Stomach (tissue), 9 donors: ENCODE measurements around the gene MFSD6L. TPM values are rescaled to one million over a fixed set of nuclear protein-coding genes. Genes with fewer than 3 reads are reported as not detected.
A peak's percentile ranks its signal among the peaks of the same experiment; 100 is the strongest.
"Not testable (repeated sequence)": the region's sequence is repeated elsewhere in the genome, so short reads cannot be mapped to it uniquely, and the experiment has no call there.

Source experiments
- DNase-seq, 2 donors: peaks; one replicate each; pipeline versions ENCODE4 v3.0.0 to v3.0.0-alpha.2; 2013 to 2019
- H3K27ac ChIP-seq, 5 donors: fragments of 200-600 bp in 4 of 5; sonication (generic) in 4 of 5; one replicate each; pipeline ENCODE4 v1.5.1; 2013 to 2019; ENCODE audit warnings: mild to moderate bottlenecking in 1 of 5, moderate library complexity in 1 of 5
- H3K27me3 ChIP-seq, 3 donors: fragments of 200-600 bp; sonication (generic); one replicate each; pipeline ENCODE4 v1.5.1; 2017 to 2019; ENCODE audit warnings: mixed run types in 1 of 3
- H3K36me3 ChIP-seq, 4 donors: fragments of 200-600 bp; sonication (generic); 1 replicate in 3 of 4; 2 replicates in 1 of 4; pipeline ENCODE4 v1.5.1; 2016 to 2019
- H3K4me1 ChIP-seq, 4 donors: fragments of 200-600 bp; sonication (generic); one replicate each; pipeline ENCODE4 v1.5.1; 2016 to 2019
- H3K4me3 ChIP-seq, 4 donors: fragments of 200-600 bp; sonication (generic) in 3 of 4; one replicate each; pipeline ENCODE4 v1.5.1; 2016 to 2019; ENCODE audit warnings: mild to moderate bottlenecking in 1 of 4
- H3K9me3 ChIP-seq, 4 donors: fragments of 200-600 bp; sonication (generic); one replicate each; pipeline ENCODE4 v1.5.1; 2016 to 2019
- EP300 ChIP-seq: sonication (generic); formaldehyde crosslinking; IDR thresholded peaks from one replicate; pipeline ENCODE4 v1.6.1; 2017; ENCODE audit warnings: antibody characterized with exemption
- POLR2A ChIP-seq, 4 donors: fragments of 450-650 bp; IDR thresholded peaks; one replicate each; pipeline ENCODE4 v1.6.1; 2016; ENCODE audit warnings: antibody characterized with exemption in 4 of 4, control low read depth in 2 of 4, mild to moderate bottlenecking in 1 of 4, moderate library complexity in 1 of 4
- POLR2AphosphoS5 ChIP-seq, 3 donors: sonication (generic); formaldehyde crosslinking; IDR thresholded peaks; one replicate each; pipeline ENCODE4 v1.6.1; 2016; ENCODE audit warnings: antibody characterized with exemption in 3 of 3
- WGBS, 5 donors: extraction: QIAGEN DNeasy Blood & Tissue Kit in 3 of 5; methylation state at CpG; one replicate each; pipeline versions ENCODE4 v1.1.5 to v1.1.7; 2013 to 2018; 5-methylcytosine and 5-hydroxymethylcytosine counted together
- intact Hi-C: fragments of 100-400 bp; cut with DNase I; formaldehyde crosslinking; loops from one replicate; pipeline ENCODE4 v1.15.1; 2023; ENCODE audit warnings: low total_unique reads
- polyA plus RNA-seq, 3 donors: library from polyadenylated mRNA; stranded (reverse); fragments of 200-250 nt; gene quantifications; one replicate each; pipeline ENCODE4 v1.2.3, GENCODE V29; 2013
- total RNA-seq, 5 donors: library from RNA; depleted of rRNA; stranded (reverse); fragments of >200 nt; gene quantifications; one replicate each; pipeline versions ENCODE4 v1.1.0 to v1.2.3, GENCODE V29; 2014 to 2016
- TF ChIP-seq, protein P1 (sequence below), 7 experiments: fragments of 450-650 bp in 4 of 7; fragments of 200-600 bp in 3 of 7; sonication (generic) in 3 of 7; IDR thresholded peaks; one replicate each; pipeline ENCODE4 v1.5.1; 2016 to 2019; ENCODE audit warnings: antibody characterized with exemption in 7 of 7, control low read depth in 2 of 7, mild to moderate bottlenecking in 1 of 7
- donor health status: healthy with polysubstance abuse.
- donor health status: Bipolar disorder and iron deficiency.
- donor health status: healthy.

MFSD6L gene
- total and polyA plus RNA-seq, 8 donors: 0.76 to 22.6 (median 4.5) TPM; not detected in 2

DNA sequence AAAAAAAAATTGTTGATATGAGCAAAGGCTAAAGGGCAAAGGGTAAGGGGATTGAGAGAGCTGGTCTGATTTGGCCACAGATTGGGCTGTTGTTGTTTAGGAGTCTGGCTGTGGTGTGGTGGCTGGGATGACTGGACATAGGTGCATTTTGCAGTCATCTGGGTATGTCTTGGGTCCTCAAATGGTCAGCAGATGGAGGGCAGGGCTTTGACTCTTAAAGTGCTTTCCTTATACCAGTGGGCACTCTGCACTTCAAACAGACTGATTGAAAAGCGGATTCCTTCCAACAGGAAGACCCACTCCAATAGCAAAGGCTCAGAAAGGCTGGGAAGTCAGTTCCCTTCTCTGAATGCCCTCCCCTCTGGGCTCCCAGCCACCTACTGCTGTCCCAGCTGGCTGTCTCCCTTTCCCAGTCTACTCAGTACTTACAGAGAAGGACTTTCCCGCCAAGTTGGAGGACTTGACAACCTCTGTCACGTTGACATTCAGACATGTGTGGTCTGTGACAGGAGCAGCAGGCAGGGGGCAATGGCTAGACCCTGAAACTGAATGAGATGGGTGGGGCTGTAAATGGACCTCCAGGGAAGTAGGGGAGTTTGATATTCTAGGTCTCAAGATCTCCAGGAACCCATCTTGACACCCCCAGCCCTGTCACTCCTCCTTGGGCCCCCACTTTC, 19.6 kb upstream of the MFSD6L start:
- TF ChIP-seq POLR2AphosphoS5 (IDR thresholded peaks at IDR 0.05) (no peak), POLR2A (IDR thresholded peaks at IDR 0.05) (no peak), EP300 (no peak)
- TF ChIP-seq, protein P1, sequence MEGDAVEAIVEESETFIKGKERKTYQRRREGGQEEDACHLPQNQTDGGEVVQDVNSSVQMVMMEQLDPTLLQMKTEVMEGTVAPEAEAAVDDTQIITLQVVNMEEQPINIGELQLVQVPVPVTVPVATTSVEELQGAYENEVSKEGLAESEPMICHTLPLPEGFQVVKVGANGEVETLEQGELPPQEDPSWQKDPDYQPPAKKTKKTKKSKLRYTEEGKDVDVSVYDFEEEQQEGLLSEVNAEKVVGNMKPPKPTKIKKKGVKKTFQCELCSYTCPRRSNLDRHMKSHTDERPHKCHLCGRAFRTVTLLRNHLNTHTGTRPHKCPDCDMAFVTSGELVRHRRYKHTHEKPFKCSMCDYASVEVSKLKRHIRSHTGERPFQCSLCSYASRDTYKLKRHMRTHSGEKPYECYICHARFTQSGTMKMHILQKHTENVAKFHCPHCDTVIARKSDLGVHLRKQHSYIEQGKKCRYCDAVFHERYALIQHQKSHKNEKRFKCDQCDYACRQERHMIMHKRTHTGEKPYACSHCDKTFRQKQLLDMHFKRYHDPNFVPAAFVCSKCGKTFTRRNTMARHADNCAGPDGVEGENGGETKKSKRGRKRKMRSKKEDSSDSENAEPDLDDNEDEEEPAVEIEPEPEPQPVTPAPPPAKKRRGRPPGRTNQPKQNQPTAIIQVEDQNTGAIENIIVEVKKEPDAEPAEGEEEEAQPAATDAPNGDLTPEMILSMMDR (IDR thresholded peaks at IDR 0.05): no peak
- Histone ChIP-seq H3K9me3 (peaks cover 0 to 3% (median 0%) of the 10 kb centered on the region in 4 donors), H3K36me3 (no peaks in the 10 kb centered on the region), H3K4me1 (no peaks in the 10 kb centered on the region), H3K27ac (no peak overlapping the region), H3K4me3 (no peak overlapping the region), H3K27me3 (peaks cover 0 to 43% (median 0%) of the 10 kb centered on the region in 3 donors)
- DNase-seq: no peak
- WGBS, 5 donors: 30 to 49% (median 40%) methylated on average over 3 of the region's 3 CpGs
- intact Hi-C loops: no loop called here

DNA sequence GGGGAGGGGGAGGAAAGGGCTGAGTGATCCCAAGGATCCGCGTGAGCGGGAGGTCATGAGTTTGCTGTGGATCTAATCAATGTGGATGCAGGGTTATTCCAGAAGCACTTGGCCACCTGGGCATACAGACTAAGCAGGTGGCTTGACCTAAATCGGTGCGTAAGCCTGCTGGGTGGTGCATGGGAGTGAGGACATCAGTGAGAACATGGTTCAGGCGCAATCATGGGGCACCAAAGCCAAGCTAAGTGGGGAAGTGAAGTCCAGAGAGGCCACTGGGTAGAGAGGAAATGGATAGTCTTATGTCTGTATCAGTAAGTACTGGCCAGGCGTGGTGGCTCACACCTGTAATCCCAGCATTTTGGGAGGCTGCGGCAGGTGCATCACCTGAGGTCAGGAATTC, 18.9 kb upstream of the MFSD6L start:
- H3K36me3 ChIP-seq: no peaks in the 10 kb centered on the region
- no peaks in the 10 kb centered on the region for H3K4me1 ChIP-seq
- intact Hi-C loops: no loop called here
- 85 to 94% (median 88%) methylated on average over 8 of the region's 8 CpGs for WGBS, 5 donors
- TF ChIP-seq POLR2A (IDR thresholded peaks at IDR 0.05) (no peak), EP300 (no peak), POLR2AphosphoS5 (IDR thresholded peaks at IDR 0.05) (no peak)
- TF ChIP-seq, protein P1 (IDR thresholded peaks at IDR 0.05): no peak
- H3K27me3 ChIP-seq: peaks cover 0 to 36% (median 0%) of the 10 kb centered on the region in 3 donors
- H3K4me3 ChIP-seq: no peak overlapping the region
- peaks cover 0 to 7% (median 0%) of the 10 kb centered on the region in 4 donors for H3K9me3 ChIP-seq
- DNase-seq: no peak
- H3K27ac ChIP-seq: no peak overlapping the region

DNA sequence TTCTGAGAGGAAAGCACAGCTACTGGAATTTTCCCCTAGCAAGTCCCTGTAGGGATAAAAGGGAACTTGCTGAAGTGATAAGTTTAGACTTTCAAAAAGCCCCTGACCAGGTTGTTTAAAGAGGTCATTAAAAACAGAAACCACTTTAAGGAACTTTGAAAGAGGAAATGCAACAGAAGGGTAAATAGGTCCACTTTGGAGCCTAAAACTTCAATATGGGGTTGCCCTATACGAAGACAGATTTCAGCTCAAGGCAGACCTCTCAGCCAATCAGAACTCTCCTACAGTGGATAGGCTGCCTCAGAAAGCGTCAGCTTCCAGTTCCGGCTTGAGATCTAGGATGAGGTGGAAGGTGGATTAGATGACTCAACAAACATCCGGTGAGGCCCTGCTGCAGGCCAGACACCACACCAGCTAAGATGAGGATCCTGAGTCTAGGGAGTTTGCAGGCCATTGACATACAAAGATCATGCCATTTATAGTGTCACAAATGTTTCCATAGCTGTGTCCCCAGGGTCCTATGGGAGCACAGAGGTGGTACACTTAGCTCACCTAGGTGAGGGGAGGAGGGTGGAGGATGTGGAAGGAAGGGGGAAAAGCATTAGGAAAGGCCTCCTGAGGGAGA, 7.9 kb upstream of the MFSD6L start:
- Histone ChIP-seq H3K27me3 (peaks cover 0 to 10% (median 0%) of the 10 kb centered on the region in 3 donors), H3K4me1 (peaks cover 0 to 8% (median 2%) of the 10 kb centered on the region in 4 donors), H3K9me3 (peaks cover 0 to 38% (median 11%) of the 10 kb centered on the region in 4 donors), H3K27ac (peak overlapping the region in 1 of 5 donors; percentile 31), H3K4me3 (no peak overlapping the region), H3K36me3 (no peaks in the 10 kb centered on the region)
- intact Hi-C loops: no loop called here
- 75 to 83% (median 78%) methylated on average over 4 of the region's 4 CpGs for WGBS, 5 donors
- TF ChIP-seq EP300: no peak
- no peak for TF ChIP-seq POLR2A (IDR thresholded peaks at IDR 0.05)
- TF ChIP-seq, protein P1 (IDR thresholded peaks at IDR 0.05): no peak
- TF ChIP-seq POLR2AphosphoS5 (IDR thresholded peaks at IDR 0.05): no peak
- peak in 1 of 2 donors; percentile 40 for DNase-seq

DNA sequence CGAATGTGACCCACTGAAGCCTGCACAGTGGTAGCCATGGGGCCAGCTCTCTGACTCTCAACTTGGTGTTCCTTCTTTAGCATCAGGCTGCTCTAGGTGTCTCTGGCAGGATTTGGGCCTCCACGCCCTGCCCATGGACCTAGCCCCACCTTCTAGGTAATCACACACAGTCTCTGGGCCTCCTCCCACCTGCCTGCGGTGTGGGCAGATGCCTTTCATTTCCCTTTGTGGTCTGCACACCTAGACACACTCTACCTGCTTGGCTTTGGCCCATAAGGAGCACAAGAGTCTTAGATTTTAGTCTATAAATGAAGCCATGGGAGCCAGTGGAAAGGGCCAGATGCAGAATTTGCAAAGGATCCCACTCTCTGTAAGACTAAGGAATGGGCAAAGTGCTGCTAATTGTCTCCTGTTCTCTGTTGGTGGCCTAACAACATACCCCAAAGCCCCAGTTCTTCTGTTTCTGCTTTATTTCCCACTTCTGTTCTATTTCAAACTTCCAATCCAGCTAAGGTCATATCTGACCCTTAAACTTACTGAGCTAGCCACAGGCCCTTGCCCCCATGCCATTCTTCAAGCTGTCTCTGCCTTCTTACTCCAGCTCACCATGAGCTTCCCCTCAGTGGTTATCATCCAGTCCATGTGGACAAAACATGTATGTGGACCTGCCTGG, 7.2 kb upstream of the MFSD6L start:
- DNase-seq: no peak
- Histone ChIP-seq H3K27me3 (peaks cover 0 to 10% (median 0%) of the 10 kb centered on the region in 3 donors), H3K27ac (peak overlapping the region in 1 of 5 donors; percentile 31), H3K4me3 (no peak overlapping the region), H3K9me3 (peaks cover 0 to 32% (median 8%) of the 10 kb centered on the region in 4 donors), H3K36me3 (no peaks in the 10 kb centered on the region), H3K4me1 (peaks cover 0 to 8% (median 2%) of the 10 kb centered on the region in 4 donors)
- TF ChIP-seq EP300 (no peak), POLR2A (IDR thresholded peaks at IDR 0.05) (no peak), POLR2AphosphoS5 (IDR thresholded peaks at IDR 0.05) (no peak)
- TF ChIP-seq, protein P1 (IDR thresholded peaks at IDR 0.05): no peak
- WGBS, 5 donors: 58 to 69% (median 68%) methylated on average over 3 of the region's 3 CpGs
- intact Hi-C loops: no loop called here

DNA sequence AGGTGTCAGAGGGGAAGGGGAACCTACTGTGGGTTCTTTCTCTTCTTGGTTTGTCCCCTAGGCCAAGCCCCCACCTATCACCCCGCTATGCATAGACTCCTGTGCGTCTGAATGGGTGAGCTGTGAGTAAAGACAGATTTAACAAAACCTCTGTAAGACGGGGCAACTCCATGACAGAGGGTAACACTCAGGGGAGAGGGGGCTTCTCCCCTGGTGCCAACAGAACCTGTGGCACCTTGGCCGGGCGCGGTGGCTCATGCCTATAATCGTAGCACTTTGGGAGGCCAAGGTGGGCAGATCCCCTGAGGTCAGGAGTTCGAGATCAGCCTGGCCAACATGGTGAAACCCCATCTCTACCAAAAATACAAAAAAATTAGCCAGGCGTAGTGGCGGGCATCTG, 6.2 kb upstream of the MFSD6L start:
- WGBS, 5 donors: 91 to 94% (median 93%) methylated on average over 9 to 10 of the region's 10 CpGs
- H3K27ac ChIP-seq, H3K27me3 ChIP-seq, intact Hi-C loops, H3K4me1 ChIP-seq, DNase-seq, H3K36me3 ChIP-seq, H3K4me3 ChIP-seq: not testable (repeated sequence)
- peaks cover 0 to 22% (median 3%) of the 10 kb centered on the region in 4 donors for H3K9me3 ChIP-seq
